Ascending aorta (tissue), 2 donors: ENCODE measurements around the gene PSD. TPM values are rescaled to one million over a fixed set of nuclear protein-coding genes. Genes with fewer than 3 reads are reported as not detected.

Experiments
- DNase-seq, 2 donors: peaks; one replicate each; pipeline ENCODE4 v3.0.0-alpha.2; 2019; ENCODE audit warnings: low spot score in 2 of 2
- H3K27ac ChIP-seq, 2 donors: fragments of 200-600 bp; sonication (generic); one replicate each; pipeline ENCODE4 v1.5.1; 2016 to 2017; ENCODE audit warnings: mild to moderate bottlenecking in 1 of 2
- H3K27me3 ChIP-seq: fragments of 200-600 bp; sonication (generic); one replicate; pipeline ENCODE4 v1.5.1; 2017
- H3K36me3 ChIP-seq, 2 donors: fragments of 200-600 bp; sonication (generic); one replicate each; pipeline ENCODE4 v1.5.1; 2016
- H3K4me1 ChIP-seq, 2 donors: fragments of 200-600 bp; sonication (generic); one replicate each; pipeline ENCODE4 v1.5.1; 2016 to 2017; ENCODE audit warnings: mild to moderate bottlenecking in 1 of 2
- H3K4me3 ChIP-seq, 2 donors: fragments of 200-600 bp; sonication (generic); one replicate each; pipeline ENCODE4 v1.5.1; 2016 to 2017; ENCODE audit warnings: mild to moderate bottlenecking in 1 of 2
- H3K9me3 ChIP-seq, 2 donors: fragments of 200-600 bp; sonication (generic); one replicate each; pipeline ENCODE4 v1.5.1; 2016
- CTCF ChIP-seq, 3 experiments: fragments of 200-600 bp in 2 of 3; fragments of 450-650 bp in 1 of 3; sonication (generic) in 2 of 3; IDR thresholded peaks; one replicate each; pipeline ENCODE4 v1.5.1; 2016 to 2019; ENCODE audit warnings: antibody characterized with exemption in 3 of 3, mild to moderate bottlenecking in 1 of 3, moderate library complexity in 1 of 3
- intact Hi-C: fragments of 100-400 bp; cut with DNase I; formaldehyde crosslinking; loops from one replicate; pipeline ENCODE4 v1.15.1; 2023
- total RNA-seq: library from RNA; depleted of rRNA; stranded (reverse); fragments of >200 nt; gene quantifications from one replicate; pipeline ENCODE4 v1.1.0, GENCODE V29; 2016

The PSD gene
- total RNA-seq, 1 donor from 2014 or later, result not detected

DNA sequence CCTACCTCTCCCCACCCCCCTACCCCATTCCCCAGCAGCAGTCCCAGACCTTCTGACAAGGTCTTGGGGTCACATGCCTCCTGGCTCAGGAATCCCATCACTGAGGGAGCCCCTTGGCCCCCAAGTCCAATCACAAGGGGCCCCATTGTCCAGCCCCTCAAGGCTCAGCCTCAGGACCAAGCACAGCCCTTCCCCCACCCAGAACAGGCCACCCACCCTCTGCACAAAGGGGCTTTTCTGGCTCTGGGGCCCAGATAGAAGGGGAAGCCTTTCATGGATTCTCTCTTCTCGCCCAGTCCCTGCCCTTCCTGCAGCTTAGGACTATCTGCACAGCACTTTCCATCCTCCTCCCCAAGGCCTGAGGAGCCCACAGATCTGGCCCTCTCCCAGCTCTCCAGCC, 6.9 kb upstream of the PSD start:
- DNase-seq, result no peak
- H3K9me3 ChIP-seq, result no peaks in the 10 kb centered on the region
- intact Hi-C loops, result no loop called here
- H3K27me3 ChIP-seq, result no peaks in the 10 kb centered on the region
- no peak overlapping the region for H3K4me3 ChIP-seq
- no peak overlapping the region for H3K27ac ChIP-seq
- no peak for TF ChIP-seq CTCF (IDR thresholded peaks at IDR 0.05)
- H3K4me1 ChIP-seq, result peaks cover 3 to 12% of the 10 kb centered on the region in 2 donors
- peaks cover 11 to 15% of the 10 kb centered on the region in 2 donors for H3K36me3 ChIP-seq

GRCh38 chr10:102424916-102425315, 6.3 kb upstream of the PSD start:
- Histone ChIP-seq H3K4me1 (peaks cover 8 to 16% of the 10 kb centered on the region in 2 donors), H3K27ac (no peak overlapping the region), H3K4me3 (no peak overlapping the region), H3K9me3 (no peaks in the 10 kb centered on the region), H3K36me3 (peaks cover 11 to 15% of the 10 kb centered on the region in 2 donors), H3K27me3 (no peaks in the 10 kb centered on the region)
- DNase-seq, result no peak
- no peak for TF ChIP-seq CTCF (IDR thresholded peaks at IDR 0.05)
- intact Hi-C loops, result no loop called here

DNA sequence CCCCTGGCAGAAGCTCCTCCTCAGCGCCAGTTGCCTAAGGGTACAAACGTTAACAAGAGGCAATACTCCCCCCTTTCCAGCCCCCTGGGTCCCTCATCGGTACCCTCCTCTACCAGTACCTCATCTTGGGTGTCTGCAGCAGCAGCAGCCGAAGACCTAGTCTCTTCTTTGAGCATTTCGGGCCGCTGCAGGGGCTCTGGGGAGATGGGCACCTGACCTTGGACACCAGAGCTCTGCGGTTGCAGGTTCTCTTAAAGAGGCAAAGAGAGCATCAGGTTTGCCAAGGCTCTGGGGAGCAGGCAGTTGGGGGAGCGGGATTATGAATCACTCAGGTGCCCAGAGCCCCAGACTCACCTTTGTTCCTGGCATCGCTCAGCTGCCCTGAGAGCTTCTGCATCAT, 5.6 kb upstream of the PSD start:
- H3K9me3 ChIP-seq, result no peaks in the 10 kb centered on the region
- peaks cover 11 to 15% of the 10 kb centered on the region in 2 donors for H3K36me3 ChIP-seq
- no peak for TF ChIP-seq CTCF (IDR thresholded peaks at IDR 0.05)
- DNase-seq, result no peak
- no peaks in the 10 kb centered on the region for H3K27me3 ChIP-seq
- intact Hi-C loops, result no loop called here
- no peak overlapping the region for H3K4me3 ChIP-seq
- no peak overlapping the region for H3K27ac ChIP-seq
- peaks cover 16 to 23% of the 10 kb centered on the region in 2 donors for H3K4me1 ChIP-seq

- Histone ChIP-seq H3K36me3 (peaks cover 11 to 15% of the 10 kb centered on the region in 2 donors), H3K4me3 (peak overlapping the region in 1 of 2 donors; percentile 93), H3K4me1 (peaks cover 16 to 27% of the 10 kb centered on the region in 2 donors), H3K27ac (no peak overlapping the region), H3K27me3 (peaks cover 4% of the 10 kb centered on the region), H3K9me3 (no peaks in the 10 kb centered on the region)
- DNase-seq, result no peak
- intact Hi-C loops, result no loop called here
- no peak for TF ChIP-seq CTCF (IDR thresholded peaks at IDR 0.05)
Measured at GRCh38 chr10:102423372-102423968, 4.9 kb upstream of the PSD start.

- peak overlapping the region; percentile 92 to 93 for H3K4me3 ChIP-seq
- peaks cover 16 to 27% of the 10 kb centered on the region in 2 donors for H3K4me1 ChIP-seq
- peaks cover 8% of the 10 kb centered on the region for H3K27me3 ChIP-seq
- peak; percentile 72 to 84 (median 76) for TF ChIP-seq CTCF (IDR thresholded peaks at IDR 0.05)
- intact Hi-C loops, result loop anchor here (1.0 kb wide), 1 partner anchor 28 kb away; no protein-coding TSS in a partner anchor
- H3K9me3 ChIP-seq, result no peaks in the 10 kb centered on the region
- peak overlapping the region; percentile 85 to 86 for H3K27ac ChIP-seq
- H3K36me3 ChIP-seq, result peaks cover 11 to 15% of the 10 kb centered on the region in 2 donors
- peak in 1 of 2 donors; percentile 85 for DNase-seq
Measured at GRCh38 chr10:102422545-102423129, 4.1 kb upstream of the PSD start.
